B cell (primary cell): ENCODE results near the gene TSTD2.

ENCODE experiments used
- EZH2 ChIP-seq: IDR thresholded peaks from 2 replicates; pipeline ENCODE4 v1.6.1; 2012; ENCODE audit warnings: borderline replicate concordance, low read depth, mild to moderate bottlenecking, moderate library complexity, low read length; ENCODE audit not compliant: insufficient read depth, poor library complexity, severe bottlenecking
- TF ChIP-seq, protein P1 (sequence below): fragments of 200-600 bp; IDR thresholded peaks from one replicate; pipeline ENCODE4 v1.8.0; 2022; ENCODE audit warnings: antibody characterized with exemption, mild to moderate bottlenecking

DNA sequence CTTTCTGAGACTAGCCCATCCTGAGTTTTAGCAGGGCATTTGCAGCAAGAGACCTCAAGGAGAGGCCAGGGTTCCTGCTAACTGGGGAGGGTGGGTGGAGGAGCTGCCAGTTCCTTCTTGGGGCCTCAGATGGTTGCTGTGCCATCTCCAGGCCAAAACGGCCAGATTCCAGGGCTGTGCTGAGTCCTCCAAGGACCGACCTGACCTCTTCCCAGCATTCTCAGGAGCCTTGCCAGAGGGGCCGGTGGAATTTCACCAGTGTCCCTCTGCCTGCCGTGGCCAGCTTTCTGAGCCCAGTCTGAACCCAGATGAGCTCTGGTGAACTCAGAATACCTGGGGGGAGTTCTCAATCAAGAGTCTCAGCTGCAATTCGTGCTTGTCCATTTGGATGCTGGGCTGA, 54.3 kb downstream of the TSTD2 start:
- TF ChIP-seq, protein P1, sequence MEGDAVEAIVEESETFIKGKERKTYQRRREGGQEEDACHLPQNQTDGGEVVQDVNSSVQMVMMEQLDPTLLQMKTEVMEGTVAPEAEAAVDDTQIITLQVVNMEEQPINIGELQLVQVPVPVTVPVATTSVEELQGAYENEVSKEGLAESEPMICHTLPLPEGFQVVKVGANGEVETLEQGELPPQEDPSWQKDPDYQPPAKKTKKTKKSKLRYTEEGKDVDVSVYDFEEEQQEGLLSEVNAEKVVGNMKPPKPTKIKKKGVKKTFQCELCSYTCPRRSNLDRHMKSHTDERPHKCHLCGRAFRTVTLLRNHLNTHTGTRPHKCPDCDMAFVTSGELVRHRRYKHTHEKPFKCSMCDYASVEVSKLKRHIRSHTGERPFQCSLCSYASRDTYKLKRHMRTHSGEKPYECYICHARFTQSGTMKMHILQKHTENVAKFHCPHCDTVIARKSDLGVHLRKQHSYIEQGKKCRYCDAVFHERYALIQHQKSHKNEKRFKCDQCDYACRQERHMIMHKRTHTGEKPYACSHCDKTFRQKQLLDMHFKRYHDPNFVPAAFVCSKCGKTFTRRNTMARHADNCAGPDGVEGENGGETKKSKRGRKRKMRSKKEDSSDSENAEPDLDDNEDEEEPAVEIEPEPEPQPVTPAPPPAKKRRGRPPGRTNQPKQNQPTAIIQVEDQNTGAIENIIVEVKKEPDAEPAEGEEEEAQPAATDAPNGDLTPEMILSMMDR, result no peak
- TF ChIP-seq EZH2, result no peak
